Endodermal cell (in vitro differentiated cells): ENCODE measurements around the gene SREK1. TPM values are rescaled to one million over a fixed set of nuclear protein-coding genes. Genes with fewer than 3 reads are reported as not detected.

ENCODE experiments used
- DNase-seq: peaks from one replicate; pipeline ENCODE4 v3.0.0-alpha.2; 2017
- H3K27ac ChIP-seq: 2 replicates; pipeline ENCODE4 v1.5.1; 2013; ENCODE audit warnings: mild to moderate bottlenecking, low read depth, low read length, moderate library complexity
- H3K27me3 ChIP-seq: 2 replicates; pipeline ENCODE4 v1.6.1; 2013; ENCODE audit warnings: mild to moderate bottlenecking, low read length, moderate library complexity; ENCODE audit not compliant: insufficient read depth, control insufficient read depth, poor library complexity, severe bottlenecking
- H3K36me3 ChIP-seq: 2 replicates; pipeline ENCODE4 v1.7.0; 2013; ENCODE audit warnings: mild to moderate bottlenecking, low read length, moderate library complexity; ENCODE audit not compliant: control insufficient read depth, insufficient read depth
- H3K4me1 ChIP-seq: one replicate; pipeline ENCODE4 v1.7.0; 2013; ENCODE audit warnings: low read length; ENCODE audit not compliant: control insufficient read depth, insufficient read depth
- H3K4me3 ChIP-seq: 2 replicates; pipeline ENCODE4 v1.5.1; 2013; ENCODE audit warnings: mild to moderate bottlenecking, low read length, moderate library complexity
- H3K9ac ChIP-seq: 2 replicates; pipeline ENCODE4 v1.6.1; 2013; ENCODE audit warnings: mild to moderate bottlenecking, low read length, moderate library complexity; ENCODE audit not compliant: poor library complexity, severe bottlenecking; ENCODE audit errors: extremely low read depth
- H3K9me3 ChIP-seq: 2 replicates; pipeline ENCODE4 v1.6.1; 2013; ENCODE audit warnings: mild to moderate bottlenecking, low read length, moderate library complexity; ENCODE audit not compliant: control insufficient read depth
- H3K27ac Mint-ChIP-seq: 2 replicates; pipeline ENCODE4 v1.8.0; 2020; ENCODE audit warnings: mixed read lengths
- H3K27me3 Mint-ChIP-seq: 2 replicates; pipeline ENCODE4 v1.8.0; 2021; ENCODE audit warnings: mild to moderate bottlenecking, mixed read lengths; ENCODE audit not compliant: insufficient read depth
- H3K36me3 Mint-ChIP-seq: 2 replicates; pipeline ENCODE4 v1.8.0; 2020; ENCODE audit warnings: low read depth, mixed read lengths
- H3K4me1 Mint-ChIP-seq: 2 replicates; pipeline ENCODE4 v1.8.0; 2020; ENCODE audit warnings: mixed read lengths
- H3K4me3 Mint-ChIP-seq: 2 replicates; pipeline ENCODE4 v1.8.0; 2020; ENCODE audit warnings: mild to moderate bottlenecking, moderate library complexity, mixed read lengths
- H3K9me3 Mint-ChIP-seq: 2 replicates; pipeline ENCODE4 v1.8.0; 2020; ENCODE audit warnings: mild to moderate bottlenecking, mixed read lengths
- WGBS, 2 experiments: methylation state at CpG; one replicate each; pipeline versions ENCODE4 v1.1.5 to v1.1.7; 2013; ENCODE audit warnings: missing lambda C conversion rate in 2 of 2, mixed read lengths in 1 of 2; ENCODE audit not compliant: insufficient coverage in 1 of 2, insufficient read length in 1 of 2; 5-methylcytosine and 5-hydroxymethylcytosine counted together
- total RNA-seq, 2 donors: library from RNA; stranded (reverse); fragmentation: NEBNext Ultra II Directional in 1 of 2; extraction: Animal tissue kit (Norgen Biotek cat#: 25700) in 1 of 2; gene quantifications; 2 replicates in 1 of 2; 3 replicates in 1 of 2; pipeline ENCODE4 v1.2.1, GENCODE V29; 2021
- TF ChIP-seq, protein P1 (sequence below): fragments of 200-600 bp; sonication (generic); conservative IDR thresholded peaks from 2 replicates; pipeline ENCODE4 v1.5.0; 2021; ENCODE audit warnings: antibody characterized with exemption, mild to moderate bottlenecking

Gene SREK1
- total RNA-seq, 2 donors from 2014 or later: 58.8 to 67.1 TPM

DNA sequence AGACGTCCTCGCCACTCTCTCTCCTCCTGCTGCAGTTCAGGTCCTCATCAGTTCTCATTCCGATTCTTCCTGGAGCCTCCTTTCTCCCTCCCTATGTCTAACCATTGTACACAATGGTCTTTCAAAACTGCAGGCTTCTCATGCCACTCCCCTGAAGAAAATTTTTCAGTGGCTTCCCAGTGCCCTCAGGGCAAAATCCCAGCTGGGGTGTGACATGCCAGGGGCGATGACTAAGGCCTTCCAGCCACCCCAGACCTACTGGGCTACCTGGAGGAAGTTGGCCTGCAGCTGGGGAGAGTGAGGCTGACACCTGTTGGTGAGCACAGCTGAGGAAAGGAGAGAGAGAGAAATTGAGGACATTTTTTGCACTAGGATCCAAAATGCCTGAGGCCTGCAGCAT lies 65.2 kb downstream of the SREK1 start:
- peaks cover 6% of the 10 kb centered on the region for H3K4me1 Mint-ChIP-seq
- no peaks in the 10 kb centered on the region for H3K27me3 Mint-ChIP-seq
- H3K4me3 Mint-ChIP-seq: no peak overlapping the region
- H3K9ac ChIP-seq: no peak overlapping the region
- no peak overlapping the region for H3K4me3 ChIP-seq
- H3K27ac ChIP-seq: no peak overlapping the region
- H3K4me1 ChIP-seq: no peaks in the 10 kb centered on the region
- H3K27me3 ChIP-seq: no peaks in the 10 kb centered on the region
- H3K27ac Mint-ChIP-seq: peak overlapping the region; percentile 0
- 88 to 90% methylated on average over 3 to 4 of the region's 4 CpGs for WGBS, 2 experiments
- H3K9me3 Mint-ChIP-seq: no peaks in the 10 kb centered on the region
- no peaks in the 10 kb centered on the region for H3K36me3 Mint-ChIP-seq
- TF ChIP-seq, protein P1, sequence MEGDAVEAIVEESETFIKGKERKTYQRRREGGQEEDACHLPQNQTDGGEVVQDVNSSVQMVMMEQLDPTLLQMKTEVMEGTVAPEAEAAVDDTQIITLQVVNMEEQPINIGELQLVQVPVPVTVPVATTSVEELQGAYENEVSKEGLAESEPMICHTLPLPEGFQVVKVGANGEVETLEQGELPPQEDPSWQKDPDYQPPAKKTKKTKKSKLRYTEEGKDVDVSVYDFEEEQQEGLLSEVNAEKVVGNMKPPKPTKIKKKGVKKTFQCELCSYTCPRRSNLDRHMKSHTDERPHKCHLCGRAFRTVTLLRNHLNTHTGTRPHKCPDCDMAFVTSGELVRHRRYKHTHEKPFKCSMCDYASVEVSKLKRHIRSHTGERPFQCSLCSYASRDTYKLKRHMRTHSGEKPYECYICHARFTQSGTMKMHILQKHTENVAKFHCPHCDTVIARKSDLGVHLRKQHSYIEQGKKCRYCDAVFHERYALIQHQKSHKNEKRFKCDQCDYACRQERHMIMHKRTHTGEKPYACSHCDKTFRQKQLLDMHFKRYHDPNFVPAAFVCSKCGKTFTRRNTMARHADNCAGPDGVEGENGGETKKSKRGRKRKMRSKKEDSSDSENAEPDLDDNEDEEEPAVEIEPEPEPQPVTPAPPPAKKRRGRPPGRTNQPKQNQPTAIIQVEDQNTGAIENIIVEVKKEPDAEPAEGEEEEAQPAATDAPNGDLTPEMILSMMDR: peak; percentile 41
- no peaks in the 10 kb centered on the region for H3K36me3 ChIP-seq
- H3K9me3 ChIP-seq: no peaks in the 10 kb centered on the region
- peak; percentile 74 for DNase-seq

DNA sequence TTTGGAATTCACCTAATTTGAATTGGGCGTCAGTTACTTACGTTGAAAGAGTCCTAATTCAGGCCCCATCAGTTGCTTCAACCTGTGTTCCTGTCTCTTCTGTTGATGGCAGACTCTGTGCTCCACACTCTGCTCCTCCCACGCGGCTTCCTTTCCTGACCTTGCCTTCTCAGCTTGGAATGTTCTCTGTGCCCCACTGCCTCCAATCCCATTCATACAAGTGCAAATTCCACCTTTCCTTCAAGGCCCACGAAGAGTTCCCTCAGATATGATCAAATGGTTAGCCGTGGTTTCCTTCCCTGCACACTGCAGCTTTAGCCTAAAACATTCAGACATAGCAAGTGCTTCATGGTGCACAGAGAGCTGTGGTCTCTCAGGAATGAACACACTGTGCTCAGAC lies 65.7 kb downstream of the SREK1 start:
- Mint-ChIP-seq H3K27me3 (no peaks in the 10 kb centered on the region), H3K27ac (no peak overlapping the region), H3K4me1 (peaks cover 6% of the 10 kb centered on the region), H3K9me3 (no peaks in the 10 kb centered on the region), H3K36me3 (no peaks in the 10 kb centered on the region), H3K4me3 (no peak overlapping the region)
- Histone ChIP-seq H3K36me3 (no peaks in the 10 kb centered on the region), H3K27ac (no peak overlapping the region), H3K9me3 (no peaks in the 10 kb centered on the region), H3K4me3 (no peak overlapping the region), H3K27me3 (no peaks in the 10 kb centered on the region), H3K9ac (no peak overlapping the region), H3K4me1 (no peaks in the 10 kb centered on the region)
- no peak for DNase-seq
- TF ChIP-seq, protein P1: no peak
- 86 to 89% methylated on average over 6 of the region's 6 CpGs for WGBS, 2 experiments

- H3K4me3 Mint-ChIP-seq: no peak overlapping the region
Measured at GRCh38 chr5:66213533-66213932, 69.4 kb downstream of the SREK1 start.

More at GRCh38 chr5:66213533-66213932, 69.4 kb downstream of the SREK1 start:
- 71 to 83% methylated on average over 2 of the region's 2 CpGs for WGBS, 2 experiments
- no peaks in the 10 kb centered on the region for H3K9me3 ChIP-seq
- H3K9ac ChIP-seq: no peak overlapping the region
- TF ChIP-seq, protein P1: peak; percentile 16
- Mint-ChIP-seq H3K27me3 (no peaks in the 10 kb centered on the region), H3K9me3 (no peaks in the 10 kb centered on the region), H3K27ac (no peak overlapping the region), H3K4me1 (peaks cover 6% of the 10 kb centered on the region), H3K36me3 (no peaks in the 10 kb centered on the region)
- no peaks in the 10 kb centered on the region for H3K36me3 ChIP-seq
- no peak for DNase-seq
- no peak overlapping the region for H3K4me3 ChIP-seq
- H3K27ac ChIP-seq: no peak overlapping the region
- no peaks in the 10 kb centered on the region for H3K4me1 ChIP-seq
- no peaks in the 10 kb centered on the region for H3K27me3 ChIP-seq
